22Rv1 (cell line): ENCODE data around the gene MYH16.
A peak's percentile ranks its signal among the peaks of the same experiment; 100 is the strongest.
"Not testable (repeated sequence)": the region's sequence is repeated elsewhere in the genome, so short reads cannot be mapped to it uniquely, and the experiment has no call there.

Source experiments
- H3K27ac ChIP-seq: fragments of 450-650 bp; 2 replicates; pipeline ENCODE4 v1.5.1; 2017
- ZFX ChIP-seq: fragments of 450-650 bp; IDR thresholded peaks from 2 replicates; pipeline ENCODE4 v1.6.1; 2017; ENCODE audit warnings: antibody characterized with exemption, borderline replicate concordance
- TF ChIP-seq, protein P1 (sequence below): fragments of 450-650 bp; IDR thresholded peaks from 2 replicates; pipeline ENCODE4 v1.5.1; 2017; ENCODE audit warnings: mild to moderate bottlenecking

Gene MYH16

GRCh38 chr7:99311702-99312101, 39.1 kb downstream of the MYH16 start:
- H3K27ac ChIP-seq = no peak overlapping the region
- TF ChIP-seq, protein P1, sequence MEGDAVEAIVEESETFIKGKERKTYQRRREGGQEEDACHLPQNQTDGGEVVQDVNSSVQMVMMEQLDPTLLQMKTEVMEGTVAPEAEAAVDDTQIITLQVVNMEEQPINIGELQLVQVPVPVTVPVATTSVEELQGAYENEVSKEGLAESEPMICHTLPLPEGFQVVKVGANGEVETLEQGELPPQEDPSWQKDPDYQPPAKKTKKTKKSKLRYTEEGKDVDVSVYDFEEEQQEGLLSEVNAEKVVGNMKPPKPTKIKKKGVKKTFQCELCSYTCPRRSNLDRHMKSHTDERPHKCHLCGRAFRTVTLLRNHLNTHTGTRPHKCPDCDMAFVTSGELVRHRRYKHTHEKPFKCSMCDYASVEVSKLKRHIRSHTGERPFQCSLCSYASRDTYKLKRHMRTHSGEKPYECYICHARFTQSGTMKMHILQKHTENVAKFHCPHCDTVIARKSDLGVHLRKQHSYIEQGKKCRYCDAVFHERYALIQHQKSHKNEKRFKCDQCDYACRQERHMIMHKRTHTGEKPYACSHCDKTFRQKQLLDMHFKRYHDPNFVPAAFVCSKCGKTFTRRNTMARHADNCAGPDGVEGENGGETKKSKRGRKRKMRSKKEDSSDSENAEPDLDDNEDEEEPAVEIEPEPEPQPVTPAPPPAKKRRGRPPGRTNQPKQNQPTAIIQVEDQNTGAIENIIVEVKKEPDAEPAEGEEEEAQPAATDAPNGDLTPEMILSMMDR = no peak
- no peak for TF ChIP-seq ZFX

DNA sequence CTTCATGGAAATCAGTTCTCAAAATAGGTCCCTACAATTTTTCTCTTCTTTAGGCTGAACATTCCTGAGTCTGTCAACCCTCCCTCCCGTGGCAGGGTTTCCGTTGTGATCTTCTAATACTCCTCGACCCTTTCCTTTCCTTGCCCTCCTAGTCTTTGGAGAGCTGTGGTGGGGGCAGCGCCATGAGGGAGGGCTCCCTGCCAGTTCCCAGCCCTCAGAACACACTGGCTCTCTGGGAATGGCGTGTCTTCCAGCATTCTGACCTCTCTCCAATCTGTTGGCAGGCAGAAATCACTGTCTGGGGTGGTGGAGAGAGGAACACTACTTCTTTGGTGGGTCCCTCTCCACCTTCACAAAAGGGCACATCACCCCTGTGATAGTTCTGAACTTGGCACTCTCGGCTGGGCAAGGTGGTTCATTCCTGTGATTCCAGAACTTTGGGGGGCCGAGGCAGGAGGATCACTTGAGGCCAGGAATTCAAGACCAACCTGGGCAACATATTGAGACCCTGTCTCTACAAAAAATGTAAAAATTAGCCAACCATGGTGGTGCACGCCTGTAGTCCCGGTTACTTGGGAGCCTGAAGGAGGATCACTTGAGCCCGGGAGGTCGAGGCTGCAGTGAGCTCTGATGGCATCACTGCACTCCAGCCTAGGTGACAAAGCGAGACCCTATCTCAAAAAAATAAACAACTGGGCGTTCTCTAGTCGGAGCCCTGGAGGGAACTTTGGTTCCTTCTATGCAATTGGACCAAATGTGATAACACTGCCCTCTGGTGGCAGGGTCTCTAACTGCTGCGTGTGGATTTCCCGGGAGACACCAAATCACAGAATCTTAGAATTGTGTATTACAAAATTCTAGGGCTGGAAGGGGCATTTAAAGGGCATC, 39.9 kb downstream of the MYH16 start:
- TF ChIP-seq, protein P1 = peak; percentile 95
- no peak for TF ChIP-seq ZFX
- H3K27ac ChIP-seq = no peak overlapping the region

- no peak for TF ChIP-seq ZFX
- TF ChIP-seq, protein P1 = peak; percentile 73
- no peak overlapping the region for H3K27ac ChIP-seq
Observed at GRCh38 chr7:99313204-99313573, 40.5 kb downstream of the MYH16 start.

- TF ChIP-seq, protein P1 = no peak
- TF ChIP-seq ZFX = no peak
- no peak overlapping the region for H3K27ac ChIP-seq
Observed at GRCh38 chr7:99314504-99314903, 41.9 kb downstream of the MYH16 start.

DNA sequence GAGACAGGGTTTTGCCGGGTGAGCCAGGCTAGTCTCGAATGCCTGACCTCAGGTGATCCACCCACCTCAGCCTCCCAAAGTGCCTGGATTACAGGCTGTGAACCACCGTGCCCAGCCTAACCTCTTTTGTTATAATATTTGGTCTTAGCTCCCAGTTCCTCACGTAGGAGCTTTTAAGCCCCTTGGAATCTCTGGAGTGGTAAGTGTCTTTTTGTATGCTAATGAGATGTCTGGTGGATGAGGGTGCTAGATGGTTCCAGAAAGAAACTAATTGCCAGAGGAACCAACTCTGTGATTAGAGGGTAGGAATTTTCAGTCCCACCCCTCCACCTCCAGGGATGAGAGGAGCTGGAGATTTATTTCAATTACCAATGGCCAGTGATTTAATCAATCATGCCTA, 47.7 kb downstream of the MYH16 start:
- TF ChIP-seq, protein P1 = no peak
- TF ChIP-seq ZFX = no peak
- no peak overlapping the region for H3K27ac ChIP-seq

GRCh38 chr7:99322659-99323058, 50.0 kb downstream of the MYH16 start:
- H3K27ac ChIP-seq = not testable (repeated sequence)

DNA sequence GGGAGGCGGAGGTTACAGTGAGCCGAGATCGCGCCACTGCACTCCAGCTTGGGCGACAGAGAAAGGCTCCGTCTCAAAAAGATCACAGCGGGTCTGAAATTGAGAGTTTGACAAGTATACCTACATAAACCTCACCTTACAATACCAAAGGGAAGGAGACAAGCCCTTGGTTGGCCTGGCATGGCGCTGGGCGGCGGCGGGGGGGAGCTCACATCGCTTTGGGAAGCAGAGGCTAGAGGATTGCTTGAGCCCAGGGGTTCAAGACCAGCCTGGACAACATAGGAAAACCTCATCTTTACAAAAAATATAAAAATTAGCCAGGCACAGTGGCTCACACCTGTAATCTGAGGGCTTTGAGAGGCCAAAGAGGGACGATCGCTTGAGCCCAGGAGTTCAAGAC, 51.9 kb downstream of the MYH16 start:
- peak overlapping the region; percentile 76; the same call in 1 of the 2 replicates for H3K27ac ChIP-seq
- TF ChIP-seq ZFX = no peak
- TF ChIP-seq, protein P1 = no peak
